ENCODE measurements around the gene CDC73. TPM values are rescaled to one million over a fixed set of nuclear protein-coding genes. Genes with fewer than 3 reads are reported as not detected.
"Not testable (repeated sequence)": the region's sequence is repeated elsewhere in the genome, so short reads cannot be mapped to it uniquely, and the experiment has no call there.

CDC73 gene
- total RNA-seq, 4 donors from 2014 or later, result 17.0 to 30.0 (median 26.6) TPM

DNA sequence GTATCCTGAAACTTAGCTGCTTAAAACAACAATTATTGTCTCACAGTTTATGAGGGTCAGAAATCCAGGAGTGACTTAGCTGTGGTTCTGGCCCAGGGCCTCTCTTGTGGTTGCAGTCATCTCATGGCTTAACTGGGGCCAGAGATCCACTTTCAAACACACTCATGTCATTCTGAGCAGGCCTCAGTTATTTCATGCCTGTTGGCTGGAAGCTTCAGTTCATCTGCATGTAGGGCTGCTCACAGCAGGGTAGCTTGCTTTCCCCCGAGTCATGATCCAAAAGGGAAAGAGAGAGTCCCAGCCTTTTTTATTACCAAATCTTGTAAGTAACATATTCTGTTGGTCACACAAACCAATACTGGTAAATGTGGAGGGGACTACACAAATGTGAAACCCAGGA is 161.2 kb downstream of the CDC73 start:
- H3K36me3 ChIP-seq, result no peaks in the 10 kb centered on the region
- no peak for DNase-seq (ENCODE audit: low spot score in 2 of 2)
- TF ChIP-seq POLR2A (IDR thresholded peaks at IDR 0.05) (no peak), POLR2AphosphoS5 (IDR thresholded peaks at IDR 0.05) (no peak), EP300 (IDR thresholded peaks at IDR 0.05) (no peak)
- TF ChIP-seq, protein P1, sequence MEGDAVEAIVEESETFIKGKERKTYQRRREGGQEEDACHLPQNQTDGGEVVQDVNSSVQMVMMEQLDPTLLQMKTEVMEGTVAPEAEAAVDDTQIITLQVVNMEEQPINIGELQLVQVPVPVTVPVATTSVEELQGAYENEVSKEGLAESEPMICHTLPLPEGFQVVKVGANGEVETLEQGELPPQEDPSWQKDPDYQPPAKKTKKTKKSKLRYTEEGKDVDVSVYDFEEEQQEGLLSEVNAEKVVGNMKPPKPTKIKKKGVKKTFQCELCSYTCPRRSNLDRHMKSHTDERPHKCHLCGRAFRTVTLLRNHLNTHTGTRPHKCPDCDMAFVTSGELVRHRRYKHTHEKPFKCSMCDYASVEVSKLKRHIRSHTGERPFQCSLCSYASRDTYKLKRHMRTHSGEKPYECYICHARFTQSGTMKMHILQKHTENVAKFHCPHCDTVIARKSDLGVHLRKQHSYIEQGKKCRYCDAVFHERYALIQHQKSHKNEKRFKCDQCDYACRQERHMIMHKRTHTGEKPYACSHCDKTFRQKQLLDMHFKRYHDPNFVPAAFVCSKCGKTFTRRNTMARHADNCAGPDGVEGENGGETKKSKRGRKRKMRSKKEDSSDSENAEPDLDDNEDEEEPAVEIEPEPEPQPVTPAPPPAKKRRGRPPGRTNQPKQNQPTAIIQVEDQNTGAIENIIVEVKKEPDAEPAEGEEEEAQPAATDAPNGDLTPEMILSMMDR (IDR thresholded peaks at IDR 0.05), result no peak
- H3K27ac ChIP-seq, result no peak overlapping the region
- WGBS, result 79% methylated on average over 1 of the region's 1 CpG
- H3K4me1 ChIP-seq, result no peaks in the 10 kb centered on the region
- H3K27me3 ChIP-seq, result no peaks in the 10 kb centered on the region
- H3K4me3 ChIP-seq, result no peak overlapping the region
- no peaks in the 10 kb centered on the region for H3K9me3 ChIP-seq

DNA sequence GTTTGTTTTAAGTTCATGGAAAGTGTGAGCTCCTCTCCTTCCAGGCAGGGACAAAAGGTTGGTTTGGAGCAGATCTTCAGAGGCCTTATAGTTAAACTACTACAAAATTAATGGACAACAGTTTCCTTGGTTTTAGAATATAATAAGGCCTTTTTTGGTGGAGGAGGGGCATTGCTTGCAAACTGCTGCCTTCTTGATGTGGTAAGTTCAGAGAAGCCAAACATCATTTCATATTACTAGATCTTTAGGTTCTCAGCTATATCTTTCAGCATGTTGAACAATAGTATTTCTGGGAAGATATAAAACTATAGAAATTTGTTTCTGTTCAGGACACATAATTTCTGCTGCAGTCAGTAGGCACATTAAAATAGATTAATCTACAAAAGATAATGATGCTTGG is 162.4 kb downstream of the CDC73 start:
- H3K27ac ChIP-seq, result no peak overlapping the region
- H3K9me3 ChIP-seq, result no peaks in the 10 kb centered on the region
- H3K27me3 ChIP-seq, result no peaks in the 10 kb centered on the region
- H3K4me1 ChIP-seq, result no peaks in the 10 kb centered on the region
- no peak for DNase-seq (ENCODE audit: low spot score in 2 of 2)
- TF ChIP-seq, protein P1 (IDR thresholded peaks at IDR 0.05), result no peak
- TF ChIP-seq EP300 (IDR thresholded peaks at IDR 0.05) (no peak), POLR2A (IDR thresholded peaks at IDR 0.05) (no peak), POLR2AphosphoS5 (IDR thresholded peaks at IDR 0.05) (no peak)
- no peak overlapping the region for H3K4me3 ChIP-seq
- no peaks in the 10 kb centered on the region for H3K36me3 ChIP-seq

DNA sequence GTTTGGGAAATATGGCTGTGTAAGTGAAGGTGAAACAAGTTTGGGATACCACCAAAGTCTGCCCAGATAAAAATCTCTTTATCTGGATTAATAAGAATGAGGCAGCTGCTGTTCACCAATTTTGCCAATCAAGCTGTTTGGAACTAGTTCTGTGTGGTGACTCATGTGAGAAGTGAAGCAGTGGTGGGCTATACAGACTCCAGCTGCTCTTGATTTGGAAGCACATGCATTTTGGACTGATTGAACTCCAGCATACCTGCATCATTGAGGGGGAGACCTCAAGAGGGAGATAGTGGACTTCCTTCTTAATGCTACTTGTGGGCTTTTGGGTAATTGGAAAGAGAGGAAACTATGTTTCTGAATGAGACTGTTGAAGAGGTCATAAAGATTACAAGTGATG is 163.8 kb downstream of the CDC73 start:
- Histone ChIP-seq H3K9me3 (no peaks in the 10 kb centered on the region), H3K36me3 (no peaks in the 10 kb centered on the region), H3K27ac (no peak overlapping the region), H3K4me3 (no peak overlapping the region), H3K27me3 (no peaks in the 10 kb centered on the region), H3K4me1 (no peaks in the 10 kb centered on the region)
- DNase-seq (ENCODE audit: low spot score in 2 of 2), result no peak
- no peak for TF ChIP-seq EP300 (IDR thresholded peaks at IDR 0.05)
- no peak for TF ChIP-seq POLR2A (IDR thresholded peaks at IDR 0.05)
- no peak for TF ChIP-seq POLR2AphosphoS5 (IDR thresholded peaks at IDR 0.05)
- TF ChIP-seq, protein P1 (IDR thresholded peaks at IDR 0.05), result no peak

DNA sequence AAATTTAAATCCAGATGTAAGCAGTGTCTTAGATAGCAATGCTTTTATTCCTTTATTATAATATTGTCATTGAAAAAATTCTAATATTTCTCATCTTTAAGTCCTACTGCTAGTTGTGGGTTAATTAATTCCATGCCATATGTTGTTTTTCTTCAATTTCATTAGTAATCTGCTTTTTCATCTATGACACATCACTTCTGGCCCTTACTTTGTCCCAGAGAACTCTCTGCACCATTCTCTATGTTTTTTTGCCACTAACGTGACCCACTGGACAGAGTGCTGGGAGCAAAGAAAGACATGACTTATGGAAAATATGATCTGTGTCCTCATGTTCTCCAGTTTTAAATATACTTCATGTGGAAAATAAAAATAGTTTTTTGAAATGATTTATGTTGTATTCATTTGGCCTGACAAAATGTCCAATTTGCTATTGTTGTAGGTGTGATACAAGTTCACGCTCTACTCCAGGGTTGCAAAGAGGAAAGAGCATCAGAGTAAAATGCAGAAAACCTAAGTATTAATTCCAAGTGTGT is 166.8 kb downstream of the CDC73 start:
- H3K4me1 ChIP-seq; DNase-seq (ENCODE audit: low spot score in 2 of 2); H3K9me3 ChIP-seq; H3K36me3 ChIP-seq; H3K27me3 ChIP-seq; H3K4me3 ChIP-seq; H3K27ac ChIP-seq: not testable (repeated sequence)
- 70% methylated on average over 2 of the region's 2 CpGs for WGBS

DNA sequence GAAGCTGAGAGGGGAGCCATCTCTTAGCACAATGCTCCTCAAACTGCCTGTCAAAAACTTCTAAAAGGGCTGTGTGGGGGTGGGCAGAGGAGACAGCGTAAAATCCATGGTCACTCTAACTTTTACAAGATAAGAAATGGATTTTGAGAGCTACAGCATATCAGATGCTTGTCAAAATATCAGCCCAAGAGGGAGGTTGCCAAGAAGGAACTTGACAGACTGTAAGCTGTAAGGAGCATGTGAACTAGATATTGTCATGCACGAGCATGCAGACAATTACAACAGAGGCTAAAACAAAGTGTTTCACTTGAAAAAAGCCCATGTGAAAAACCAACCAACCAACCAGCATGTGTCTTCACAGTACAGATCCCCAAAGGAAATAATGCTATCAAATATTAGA is 171.9 kb downstream of the CDC73 start:
- no peak for TF ChIP-seq POLR2AphosphoS5 (IDR thresholded peaks at IDR 0.05)
- Histone ChIP-seq H3K4me1 (no peaks in the 10 kb centered on the region), H3K27me3 (no peaks in the 10 kb centered on the region), H3K4me3 (no peak overlapping the region), H3K36me3 (no peaks in the 10 kb centered on the region), H3K27ac (no peak overlapping the region), H3K9me3 (no peaks in the 10 kb centered on the region)
- 60% methylated on average over 2 of the region's 2 CpGs for WGBS
- no peak for DNase-seq (ENCODE audit: low spot score in 2 of 2)

DNA sequence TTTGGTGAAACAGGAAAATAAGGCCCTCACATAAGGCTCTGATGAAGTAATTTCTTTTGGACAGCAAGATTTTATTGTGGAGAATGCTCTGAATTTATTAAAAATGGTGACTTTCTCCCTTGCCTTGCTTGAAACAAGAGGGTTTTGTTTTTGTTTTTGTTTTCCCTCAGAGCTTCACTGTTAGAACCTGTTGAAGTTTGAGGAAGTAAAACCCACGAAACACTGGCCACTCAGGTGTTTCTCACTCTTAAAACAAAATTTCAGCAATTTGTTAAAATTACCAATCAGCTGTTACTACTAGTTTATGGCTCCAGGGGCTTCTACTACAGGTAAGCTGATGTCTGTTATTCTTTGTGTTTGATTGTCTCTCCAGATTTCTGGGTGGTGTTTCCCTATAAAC is 177.2 kb downstream of the CDC73 start:
- no peak for DNase-seq (ENCODE audit: low spot score in 2 of 2)
- no peak overlapping the region for H3K4me3 ChIP-seq
- H3K27ac ChIP-seq, result no peak overlapping the region
- 58% methylated on average over 1 of the region's 1 CpG for WGBS
- H3K9me3 ChIP-seq, result no peaks in the 10 kb centered on the region
- no peaks in the 10 kb centered on the region for H3K36me3 ChIP-seq
- H3K4me1 ChIP-seq, result no peaks in the 10 kb centered on the region
- TF ChIP-seq EP300 (IDR thresholded peaks at IDR 0.05) (no peak), POLR2AphosphoS5 (IDR thresholded peaks at IDR 0.05) (no peak), POLR2A (IDR thresholded peaks at IDR 0.05) (no peak)
- TF ChIP-seq, protein P1 (IDR thresholded peaks at IDR 0.05), result no peak
- H3K27me3 ChIP-seq, result no peaks in the 10 kb centered on the region

All from suprapubic skin (tissue), 4 donors.